ENCODE measurements around the gene NTM. TPM values are rescaled to one million over a fixed set of nuclear protein-coding genes. Genes with fewer than 3 reads are reported as not detected.

NTM gene
- total and polyA plus RNA-seq, 2 of the 8 experiments (the other 6 are each of a cell fraction or from before 2014, with no cell fraction given): 13.4 to 20.0 TPM

DNA sequence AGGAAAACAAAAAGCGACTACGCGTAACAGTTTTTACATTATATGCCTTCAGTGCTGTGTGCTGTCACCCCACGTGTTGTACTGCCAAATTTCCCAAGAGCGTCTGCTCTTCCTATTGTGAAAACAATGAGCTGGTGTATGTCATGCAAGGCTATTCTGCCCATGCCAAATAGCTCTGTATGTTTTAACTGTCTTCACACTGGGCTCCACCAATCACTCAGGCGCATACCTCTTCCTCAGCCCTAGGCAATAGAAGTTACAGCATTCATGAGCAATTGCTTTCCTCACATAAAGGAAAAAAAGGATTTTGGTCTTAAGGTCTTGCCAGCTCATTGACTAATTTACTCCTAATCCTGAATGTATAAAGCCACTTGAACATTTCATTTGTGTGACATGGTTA is 606.8 kb downstream of the NTM start (continued):
- TF ChIP-seq, protein P1, sequence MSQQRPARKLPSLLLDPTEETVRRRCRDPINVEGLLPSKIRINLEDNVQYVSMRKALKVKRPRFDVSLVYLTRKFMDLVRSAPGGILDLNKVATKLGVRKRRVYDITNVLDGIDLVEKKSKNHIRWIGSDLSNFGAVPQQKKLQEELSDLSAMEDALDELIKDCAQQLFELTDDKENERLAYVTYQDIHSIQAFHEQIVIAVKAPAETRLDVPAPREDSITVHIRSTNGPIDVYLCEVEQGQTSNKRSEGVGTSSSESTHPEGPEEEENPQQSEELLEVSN (IDR thresholded peaks at IDR 0.05): no peak
- TF ChIP-seq HDAC6 (IDR thresholded peaks at IDR 0.05; ENCODE audit: low read depth, low read length) (no peak), RBBP5 (IDR thresholded peaks at IDR 0.05; ENCODE audit: borderline replicate concordance, low read depth, low read length) (no peak)
